SK-N-SH treated with all-trans-retinoic acid at 6 μM for 48 hours (cell line): ENCODE measurements around the gene RAB30.

Experiments
- ATAC-seq: fragments of 200-7000 bp; cut with Tn5 transposase; 3 replicates; pipeline ENCODE4 v1.9.1; 2020; ENCODE audit warnings: mild to moderate bottlenecking, moderate library complexity
- ARNTL ChIP-seq: fragments of 450-650 bp; formaldehyde crosslinking; IDR thresholded peaks from 2 replicates; pipeline ENCODE4 v1.5.0; 2020; ENCODE audit warnings: low read depth, mild to moderate bottlenecking, moderate library complexity, borderline replicate concordance
- BACH2 ChIP-seq: fragments of 250-450 bp; sonication (Bioruptor Pico); IDR thresholded peaks from 2 replicates; pipeline ENCODE4 v1.9.0; 2021; ENCODE audit warnings: mild to moderate bottlenecking, borderline replicate concordance
- CSDC2 ChIP-seq: fragments of 250-450 bp; sonication (Bioruptor Pico); IDR thresholded peaks from 2 replicates; pipeline ENCODE4 v1.5.0; 2020; ENCODE audit warnings: mild to moderate bottlenecking, moderate library complexity
- CSRNP3 ChIP-seq: fragments of 250-450 bp; sonication (Bioruptor Pico); IDR thresholded peaks from 2 replicates; pipeline ENCODE4 v1.5.1; 2021; ENCODE audit warnings: mild to moderate bottlenecking, moderate library complexity
- ESRRG ChIP-seq: fragments of 250-450 bp; sonication (Bioruptor Pico); IDR thresholded peaks from 2 replicates; pipeline ENCODE4 v1.6.1; 2021; ENCODE audit warnings: mild to moderate bottlenecking
- GLIS3 ChIP-seq: fragments of 250-450 bp; sonication (Bioruptor Pico); IDR thresholded peaks from 2 replicates; pipeline ENCODE4 v1.5.0; 2020; ENCODE audit warnings: mild to moderate bottlenecking, moderate library complexity
- ISL1 ChIP-seq: fragments of 250-450 bp; sonication (Bioruptor Pico); IDR thresholded peaks from 2 replicates; pipeline ENCODE4 v2.1.2; 2022; ENCODE audit warnings: mild to moderate bottlenecking, moderate library complexity
- OSR1 ChIP-seq: fragments of 250-450 bp; sonication (Bioruptor Pico); IDR thresholded peaks from 2 replicates; pipeline ENCODE4 v1.8.0; 2022; ENCODE audit warnings: moderate library complexity, mild to moderate bottlenecking, inconsistent platforms
- POU6F1 ChIP-seq: fragments of 250-450 bp; sonication (Bioruptor Pico); IDR thresholded peaks from 2 replicates; pipeline ENCODE4 v1.8.0; 2021; ENCODE audit warnings: low read depth, mild to moderate bottlenecking, moderate library complexity, borderline replicate concordance
- RARB ChIP-seq: fragments of 250-450 bp; sonication (Bioruptor Pico); IDR thresholded peaks from 2 replicates; pipeline ENCODE4 v1.8.0; 2021; ENCODE audit warnings: mild to moderate bottlenecking, moderate library complexity
- SNAI2 ChIP-seq: fragments of 250-450 bp; sonication (Bioruptor Pico); IDR thresholded peaks from 2 replicates; pipeline ENCODE4 v1.5.0; 2020; ENCODE audit warnings: mild to moderate bottlenecking, moderate library complexity
- TCF4 ChIP-seq: fragments of 250-450 bp; sonication (Bioruptor Pico); IDR thresholded peaks from 2 replicates; pipeline ENCODE4 v1.8.0; 2021; ENCODE audit warnings: mild to moderate bottlenecking, moderate library complexity, borderline replicate concordance
- TOX ChIP-seq: fragments of 250-450 bp; sonication (Bioruptor Pico); IDR thresholded peaks from 2 replicates; pipeline ENCODE4 v1.8.0; 2021; ENCODE audit warnings: mild to moderate bottlenecking, moderate library complexity, borderline replicate concordance
- TSHZ2 ChIP-seq: fragments of 250-450 bp; sonication (Bioruptor Pico); IDR thresholded peaks from 2 replicates; pipeline ENCODE4 v1.5.0; 2020; ENCODE audit warnings: mild to moderate bottlenecking, moderate library complexity
- ZC3H10 ChIP-seq: fragments of 250-450 bp; sonication (Bioruptor Pico); IDR thresholded peaks from 2 replicates; pipeline ENCODE4 v1.5.1; 2021; ENCODE audit warnings: mild to moderate bottlenecking, moderate library complexity
- ZFP3 ChIP-seq: fragments of 250-450 bp; sonication (Bioruptor Pico); IDR thresholded peaks from 2 replicates; pipeline ENCODE4 v1.5.0; 2020; ENCODE audit warnings: mild to moderate bottlenecking, moderate library complexity
- ZFP30 ChIP-seq: fragments of 450-650 bp; formaldehyde crosslinking; IDR thresholded peaks from 2 replicates; pipeline ENCODE4 v1.5.0; 2022; ENCODE audit warnings: mild to moderate bottlenecking, moderate library complexity
- ZNF565 ChIP-seq: fragments of 450-650 bp; formaldehyde crosslinking; conservative IDR thresholded peaks from 2 replicates; pipeline ENCODE4 v1.5.0; 2020; ENCODE audit warnings: low read depth, mild to moderate bottlenecking, moderate library complexity
- ZNF70 ChIP-seq: fragments of 450-650 bp; formaldehyde crosslinking; IDR thresholded peaks from 2 replicates; pipeline ENCODE4 v1.5.0; 2020; ENCODE audit warnings: mild to moderate bottlenecking, moderate library complexity
- ZNF8 ChIP-seq: fragments of 450-650 bp; formaldehyde crosslinking; IDR thresholded peaks from 2 replicates; pipeline ENCODE4 v1.5.0; 2020; ENCODE audit warnings: mild to moderate bottlenecking, moderate library complexity

RAB30 gene

GRCh38 chr11:83073884-83074283, 2.2 kb upstream of the RAB30 start:
- no peak for TF ChIP-seq GLIS3
- TF ChIP-seq SNAI2: no peak
- TF ChIP-seq ZNF8 (CRISPR knock-in tag): no peak
- no peak for TF ChIP-seq ZNF565 (CRISPR knock-in tag)
- no peak for TF ChIP-seq ISL1 (CRISPR knock-in tag)
- no peak for TF ChIP-seq POU6F1 (CRISPR knock-in tag)
- no peak for TF ChIP-seq ZFP30 (CRISPR knock-in tag)
- TF ChIP-seq ARNTL: no peak
- no peak for TF ChIP-seq CSDC2 (CRISPR knock-in tag)
- no peak for TF ChIP-seq TCF4
- no peak for TF ChIP-seq BACH2 (CRISPR knock-in tag)
- no peak for TF ChIP-seq OSR1 (CRISPR knock-in tag)
- TF ChIP-seq CSRNP3: no peak
- no peak for TF ChIP-seq RARB
- TF ChIP-seq ZFP3 (CRISPR knock-in tag): no peak
- no peak for TF ChIP-seq ESRRG

GRCh38 chr11:83073258-83073657, 1.6 kb upstream of the RAB30 start:
- ATAC-seq: no peak

More at GRCh38 chr11:83073884-83074283, 2.2 kb upstream of the RAB30 start:
- ATAC-seq: no peak

More at GRCh38 chr11:83073258-83073657, 1.6 kb upstream of the RAB30 start:
- no peak for TF ChIP-seq RARB
- no peak for TF ChIP-seq ZNF70 (CRISPR knock-in tag)
- TF ChIP-seq ZFP30 (CRISPR knock-in tag): no peak
- TF ChIP-seq CSDC2 (CRISPR knock-in tag): no peak
- no peak for TF ChIP-seq ISL1 (CRISPR knock-in tag)
- no peak for TF ChIP-seq ARNTL
- no peak for TF ChIP-seq CSRNP3
- no peak for TF ChIP-seq ZNF8 (CRISPR knock-in tag)
- no peak for TF ChIP-seq POU6F1 (CRISPR knock-in tag)
- TF ChIP-seq SNAI2: no peak
- TF ChIP-seq ZFP3 (CRISPR knock-in tag): no peak
- no peak for TF ChIP-seq TOX
- TF ChIP-seq TSHZ2 (CRISPR knock-in tag): no peak
- TF ChIP-seq ZC3H10 (CRISPR knock-in tag): no peak
- TF ChIP-seq, all 23 proteins: peak for 0
